Omental fat pad (tissue), 4 donors: ENCODE data around the gene PWP2. TPM values are rescaled to one million over a fixed set of nuclear protein-coding genes. Genes with fewer than 3 reads are reported as not detected.
"Not testable (repeated sequence)": the region's sequence is repeated elsewhere in the genome, so short reads cannot be mapped to it uniquely, and the experiment has no call there.

Experiments used
- ATAC-seq: fragments of 150-250 bp; one replicate; pipeline ENCODE4 v1.9.1; 2016; ENCODE audit warnings: mild to moderate bottlenecking, moderate library complexity; ENCODE audit not compliant: low FRiP score
- DNase-seq: peaks from one replicate; pipeline ENCODE4 v3.0.0-alpha.2; 2019; ENCODE audit warnings: low spot score
- total RNA-seq, 4 donors: library from RNA; depleted of rRNA; stranded (reverse); fragments of >200 nt; gene quantifications; one replicate each; pipeline ENCODE4 v1.1.0, GENCODE V29; 2016
- TF ChIP-seq, protein P1 (sequence below), 3 donors: fragments of 450-650 bp; IDR thresholded peaks; one replicate each; pipeline ENCODE4 v1.5.1; 2016 to 2017; ENCODE audit warnings: antibody characterized with exemption in 3 of 3, mild to moderate bottlenecking in 3 of 3, moderate library complexity in 2 of 3

Gene PWP2
- total RNA-seq, 4 donors from 2014 or later = 5.3 to 17.2 (median 11.3) TPM

- TF ChIP-seq, protein P1, sequence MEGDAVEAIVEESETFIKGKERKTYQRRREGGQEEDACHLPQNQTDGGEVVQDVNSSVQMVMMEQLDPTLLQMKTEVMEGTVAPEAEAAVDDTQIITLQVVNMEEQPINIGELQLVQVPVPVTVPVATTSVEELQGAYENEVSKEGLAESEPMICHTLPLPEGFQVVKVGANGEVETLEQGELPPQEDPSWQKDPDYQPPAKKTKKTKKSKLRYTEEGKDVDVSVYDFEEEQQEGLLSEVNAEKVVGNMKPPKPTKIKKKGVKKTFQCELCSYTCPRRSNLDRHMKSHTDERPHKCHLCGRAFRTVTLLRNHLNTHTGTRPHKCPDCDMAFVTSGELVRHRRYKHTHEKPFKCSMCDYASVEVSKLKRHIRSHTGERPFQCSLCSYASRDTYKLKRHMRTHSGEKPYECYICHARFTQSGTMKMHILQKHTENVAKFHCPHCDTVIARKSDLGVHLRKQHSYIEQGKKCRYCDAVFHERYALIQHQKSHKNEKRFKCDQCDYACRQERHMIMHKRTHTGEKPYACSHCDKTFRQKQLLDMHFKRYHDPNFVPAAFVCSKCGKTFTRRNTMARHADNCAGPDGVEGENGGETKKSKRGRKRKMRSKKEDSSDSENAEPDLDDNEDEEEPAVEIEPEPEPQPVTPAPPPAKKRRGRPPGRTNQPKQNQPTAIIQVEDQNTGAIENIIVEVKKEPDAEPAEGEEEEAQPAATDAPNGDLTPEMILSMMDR (IDR thresholded peaks at IDR 0.05) = no peak
- DNase-seq (no peak), ATAC-seq (no peak)
These were observed 12.4 kb upstream of the PWP2 start for GRCh38 chr21:44094832-44095231.

DNA sequence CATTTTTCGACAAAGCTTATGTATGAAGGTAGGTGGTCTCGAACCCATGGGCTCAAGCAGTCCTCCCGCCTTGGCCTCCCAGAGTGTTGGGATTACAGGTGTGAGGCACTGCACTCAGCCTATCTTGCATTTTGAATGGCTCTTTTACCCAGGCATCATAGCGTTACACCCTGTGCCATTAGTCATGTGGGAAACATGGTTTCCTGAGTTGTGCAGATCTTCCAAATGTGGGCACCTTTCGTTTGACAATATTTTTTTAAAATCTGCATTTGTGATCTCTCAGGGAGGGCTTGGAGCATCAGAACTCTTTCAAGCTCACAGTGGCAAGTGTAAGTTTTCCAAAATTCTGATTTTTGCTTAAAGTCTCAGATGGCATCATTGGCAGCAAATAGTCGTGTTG is 8.7 kb upstream of the PWP2 start:
- ATAC-seq, DNase-seq: not testable (repeated sequence)

DNA sequence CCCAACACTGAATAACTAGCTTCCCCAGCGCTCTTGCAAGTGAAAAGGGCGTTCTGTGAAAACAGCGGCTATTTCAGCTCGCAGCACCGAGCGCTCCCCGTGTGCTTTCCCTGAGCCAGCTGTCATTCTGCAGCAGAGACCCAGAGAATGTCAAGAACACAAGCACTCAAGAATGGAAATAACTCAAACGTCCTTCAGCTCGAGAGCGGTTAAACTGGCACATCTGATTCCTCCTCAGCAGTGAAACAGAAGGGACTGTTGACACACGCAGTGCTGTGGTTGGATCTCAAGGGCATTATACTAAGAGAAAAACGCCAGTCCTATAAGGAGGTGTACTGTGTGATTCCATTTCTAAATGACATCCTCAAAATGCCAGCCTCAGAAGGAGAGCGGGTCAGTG is 8.2 kb upstream of the PWP2 start:
- not testable (repeated sequence) for ATAC-seq

GRCh38 chr21:44107589-44107988 is 390 bp downstream of the PWP2 start:
- ATAC-seq = peak; percentile 73
- DNase-seq = not testable (repeated sequence)

More for the DNA sequence above, 8.2 kb upstream of the PWP2 start:
- DNase-seq = not testable (repeated sequence)

DNA sequence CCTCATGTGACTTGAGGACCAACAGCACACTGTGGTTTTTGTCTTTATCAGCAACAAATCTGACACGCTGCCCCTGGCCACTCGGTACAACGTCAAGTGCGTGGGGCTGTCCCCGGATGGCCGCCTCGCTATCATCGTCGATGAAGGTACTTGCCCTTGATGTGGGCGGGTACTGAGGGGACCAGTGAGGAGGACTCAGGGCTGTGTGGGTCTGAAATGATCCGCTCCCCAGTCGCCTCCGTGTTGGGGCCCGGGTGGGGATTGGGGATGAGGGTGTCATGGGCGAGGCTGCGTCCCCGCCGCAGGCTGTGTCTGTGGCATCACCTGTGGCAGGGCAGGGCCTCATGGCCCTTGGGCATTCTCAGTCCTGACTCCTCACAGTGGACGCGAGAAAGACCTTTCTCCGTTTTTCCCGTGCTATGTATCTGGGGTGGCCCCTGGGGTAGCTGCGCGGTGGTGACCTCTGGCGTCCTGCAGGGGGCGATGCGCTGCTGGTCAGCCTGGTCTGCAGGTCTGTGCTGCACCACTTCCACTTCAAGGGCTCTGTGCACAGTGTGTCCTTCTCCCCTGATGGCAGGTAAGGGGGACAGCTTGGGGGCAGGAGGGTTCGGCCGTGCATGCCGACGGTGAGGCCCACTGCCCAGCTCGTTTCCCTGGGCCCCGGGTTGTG is 6.6 kb downstream of the PWP2 start:
- DNase-seq, ATAC-seq: not testable (repeated sequence)

- DNase-seq, ATAC-seq: not testable (repeated sequence)
These were observed 14.9 kb downstream of the PWP2 start for GRCh38 chr21:44122131-44122530.

DNA sequence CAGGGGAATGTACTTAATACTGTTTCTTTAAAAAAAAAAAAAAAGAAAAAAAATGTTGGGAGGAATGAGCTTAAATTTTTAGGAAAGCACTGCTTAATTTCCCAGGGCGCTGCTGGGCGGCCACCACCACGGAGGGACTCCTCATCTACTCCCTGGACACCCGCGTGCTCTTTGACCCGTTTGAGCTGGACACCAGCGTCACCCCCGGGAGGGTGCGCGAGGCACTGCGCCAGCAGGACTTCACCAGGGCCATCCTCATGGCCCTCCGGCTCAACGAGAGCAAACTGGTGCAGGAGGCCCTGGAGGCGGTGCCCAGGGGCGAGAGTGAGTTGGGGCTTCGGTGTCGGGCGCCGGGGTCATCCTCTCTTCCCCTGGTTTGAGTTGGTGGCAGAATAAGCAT is 20.6 kb downstream of the PWP2 start:
- not testable (repeated sequence) for DNase-seq, ATAC-seq

DNA sequence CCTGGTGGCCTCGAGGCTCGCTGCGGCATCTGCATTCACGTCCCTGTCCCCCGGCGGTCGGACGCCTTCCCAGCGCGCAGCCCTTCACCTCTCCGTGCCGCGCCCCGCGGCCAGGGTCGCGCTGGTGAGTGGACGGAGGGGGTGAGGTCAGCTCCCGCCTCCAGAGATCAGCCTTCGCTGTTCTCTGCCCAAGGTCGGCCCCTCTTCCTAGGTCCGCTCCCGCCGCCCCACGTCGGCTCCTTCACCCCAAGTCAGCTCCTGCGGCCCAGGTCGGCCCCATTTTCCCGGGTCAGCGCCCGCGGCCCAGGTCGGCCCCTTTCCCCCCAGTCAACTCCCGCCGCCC is 26.5 kb downstream of the PWP2 start:
- not testable (repeated sequence) for DNase-seq, ATAC-seq

GRCh38 chr21:44134732-44135131 is 27.5 kb downstream of the PWP2 start:
- ATAC-seq = not testable (repeated sequence)

GRCh38 chr21:44138039-44138438 is 30.8 kb downstream of the PWP2 start:
- not testable (repeated sequence) for ATAC-seq, DNase-seq

More at GRCh38 chr21:44134732-44135131, 27.5 kb downstream of the PWP2 start:
- not testable (repeated sequence) for DNase-seq

DNA sequence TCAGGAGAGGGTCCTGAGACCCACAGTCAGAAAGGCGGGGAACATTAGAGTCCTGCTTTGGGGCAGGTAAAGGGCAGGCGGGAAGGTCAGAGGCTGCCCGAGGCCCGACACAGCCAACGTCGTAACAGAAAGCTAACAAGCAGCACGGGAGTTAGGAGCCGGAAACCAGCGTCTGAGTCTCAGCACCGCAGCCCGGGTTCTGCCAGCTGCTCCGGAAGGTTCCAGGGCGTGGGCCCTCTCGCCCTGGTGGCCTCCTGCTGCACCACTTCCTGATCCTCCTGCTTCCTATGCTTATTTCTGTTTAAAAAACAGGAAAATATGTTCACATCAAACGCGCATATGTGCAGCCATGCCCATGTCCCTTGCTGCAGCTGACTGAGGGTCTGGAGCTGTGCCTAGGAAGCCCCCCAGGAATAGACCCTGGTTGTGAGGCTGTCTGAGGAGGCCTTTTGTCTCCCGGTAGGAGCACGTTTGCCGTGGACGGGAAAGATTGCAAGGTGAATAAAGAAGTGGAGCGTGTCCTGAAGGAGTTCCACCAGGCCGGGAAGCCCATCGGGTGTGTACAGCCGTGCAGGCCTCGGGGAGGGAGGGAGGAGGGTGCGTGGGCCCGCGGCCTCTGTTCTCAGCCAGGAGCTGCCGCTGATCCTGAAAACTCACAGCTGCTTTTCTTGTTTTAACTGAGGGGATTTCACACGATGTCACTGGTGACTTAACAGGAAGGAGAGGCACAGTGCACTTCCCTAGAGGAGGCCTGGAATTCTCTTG is 32.8 kb downstream of the PWP2 start:
- ATAC-seq, DNase-seq: not testable (repeated sequence)

GRCh38 chr21:44140552-44140932 is 33.3 kb downstream of the PWP2 start:
- ATAC-seq, DNase-seq: not testable (repeated sequence)

DNA sequence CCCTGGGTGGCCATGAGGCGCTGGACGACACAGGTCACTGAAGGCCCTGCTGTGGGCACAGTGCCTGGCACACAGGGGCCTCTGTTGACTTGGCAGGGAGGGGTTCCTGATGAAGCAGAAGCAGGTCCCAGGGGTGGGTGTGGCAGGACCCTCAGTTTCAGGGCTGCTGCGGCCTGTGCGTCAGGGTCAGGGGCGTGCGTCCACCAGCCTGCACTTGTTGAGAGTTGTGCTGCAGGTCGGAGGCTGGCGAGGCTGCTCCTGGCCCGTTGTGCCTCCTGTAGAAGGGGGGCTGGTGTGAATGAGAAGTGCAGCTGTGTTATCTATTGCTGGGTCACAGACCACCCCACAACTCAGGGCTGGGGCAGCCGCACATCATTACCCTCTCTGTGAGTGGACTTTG is 35.3 kb downstream of the PWP2 start:
- ATAC-seq, DNase-seq: not testable (repeated sequence)

- not testable (repeated sequence) for DNase-seq, ATAC-seq
These were observed 36.2 kb downstream of the PWP2 start for GRCh38 chr21:44143380-44143779.

- DNase-seq, ATAC-seq: not testable (repeated sequence)
These were observed 36.8 kb downstream of the PWP2 start for GRCh38 chr21:44143996-44144395.

- not testable (repeated sequence) for ATAC-seq, DNase-seq
These were observed 37.8 kb downstream of the PWP2 start for GRCh38 chr21:44144784-44145602.

DNA sequence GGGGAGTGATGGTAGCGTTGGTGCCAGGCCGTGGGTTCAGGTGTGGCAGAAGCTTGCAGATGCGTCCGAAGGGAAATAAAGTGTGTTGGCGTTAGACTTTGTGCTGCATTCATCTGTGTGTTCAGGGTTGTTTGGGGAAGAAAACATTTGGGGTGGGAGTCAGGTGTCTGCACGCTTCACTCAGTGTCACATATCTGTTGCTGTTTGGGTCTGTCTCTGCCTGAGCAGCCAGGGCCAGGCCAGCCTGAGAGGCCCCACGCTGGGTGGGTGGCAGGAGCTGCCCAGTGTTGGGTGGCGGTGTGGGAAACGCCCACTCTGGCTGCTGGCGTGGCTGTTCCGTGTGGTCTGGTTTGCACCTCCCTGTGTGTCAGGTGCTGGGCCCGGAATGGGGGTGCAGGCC is 38.4 kb downstream of the PWP2 start:
- DNase-seq, ATAC-seq: not testable (repeated sequence)

- DNase-seq, ATAC-seq: not testable (repeated sequence)
These were observed 39.9 kb downstream of the PWP2 start for GRCh38 chr21:44147108-44147507.
